K562 (cell line): ENCODE results near the gene NELL1. TPM values are rescaled to one million over a fixed set of nuclear protein-coding genes. Genes with fewer than 3 reads are reported as not detected.

Experiments used
- ATAC-seq: fragments of 200-7000 bp; cut with Tn5 transposase; 3 replicates; pipeline ENCODE4 v1.9.1; 2020; ENCODE audit warnings: moderate library complexity
- BruUV-seq: library from RNA; stranded (reverse); fragments of 400-500 nt; replicated peaks from 2 replicates; lab custom pipeline; 2021; lab: Mats Ljungman, UMichigan
- CTCF ChIA-PET: fragments of 300-600 bp; formaldehyde crosslinking; extraction: SDS; loops from one replicate; lab custom pipeline; 2021; ENCODE audit warnings: low intra/inter-chr PET ratio; lab: Yijun Ruan, JAX
- POLR2A ChIA-PET: fragments of 300-600, 350-650 bp; sonication (Branson Sonifier 250); formaldehyde crosslinking; extraction: SDS; loops from one replicate; lab custom pipeline; 2021; ENCODE audit warnings: antibody characterized with exemption, inconsistent platforms; lab: Yijun Ruan, JAX
- DNase-seq, 4 experiments: peaks; one replicate each; pipeline versions ENCODE4 v3.0.0 to v3.0.0-alpha.2; 2011 to 2018; ENCODE audit warnings: low spot score in 3 of 4, mixed read lengths in 3 of 4; ENCODE audit errors: extremely low read depth in 1 of 4
- FAIRE-seq: peaks from 2 replicates; lab custom pipeline; 2011; peaks lifted over from hg19 to GRCh38; lab: Jason Lieb, UNC
- H2AFZ ChIP-seq: 2 replicates; pipeline ENCODE4 v1.6.0; 2011; ENCODE audit warnings: low read depth, low read length, control low read depth, inconsistent platforms
- H3K27ac ChIP-seq: fragments of 200-600 bp; 3 replicates; pipeline ENCODE4 v1.8.0; 2011; ENCODE audit warnings: low read depth, mild to moderate bottlenecking, control low read depth, inconsistent platforms, low read length, moderate library complexity, mixed read lengths; ENCODE audit errors: extremely low read depth
- H3K27me3 ChIP-seq, 2 experiments: fragments of 300-600 bp in 1 of 2; 2 replicates in 1 of 2; 3 replicates in 1 of 2; pipeline versions ENCODE4 v1.6.0 to v1.8.0; 2011; ENCODE audit warnings: inconsistent platforms in 2 of 2, low read length in 2 of 2, mild to moderate bottlenecking in 1 of 2, mixed read lengths in 1 of 2, moderate library complexity in 1 of 2; ENCODE audit not compliant: control insufficient read depth in 2 of 2, insufficient read depth in 2 of 2
- H3K36me3 ChIP-seq: fragments of 300-600 bp; 3 replicates; pipeline ENCODE4 v1.8.0; 2011; ENCODE audit warnings: mild to moderate bottlenecking, low read length, inconsistent platforms; ENCODE audit not compliant: control insufficient read depth, insufficient read depth
- H3K4me1 ChIP-seq, 2 experiments: fragments of 200-600 bp in 1 of 2; replicated peaks in 1 of 2; 2 replicates in 1 of 2; 3 replicates in 1 of 2; pipeline versions ENCODE4 v1.5.1 to v1.8.0; 2011; ENCODE audit warnings: inconsistent platforms in 2 of 2, low read length in 2 of 2, mild to moderate bottlenecking in 1 of 2, mixed read lengths in 1 of 2, moderate library complexity in 1 of 2; ENCODE audit not compliant: control insufficient read depth in 2 of 2, insufficient read depth in 2 of 2
- H3K4me2 ChIP-seq: 2 replicates; pipeline ENCODE4 v1.6.1; 2011; ENCODE audit warnings: low read length, control low read depth, inconsistent platforms, mixed read lengths; ENCODE audit not compliant: insufficient read depth
- H3K4me3 ChIP-seq: fragments of 200-600 bp; sonication (generic), shearing (Covaris generic); 2 replicates; pipeline ENCODE4 v1.5.1; 2016; ENCODE audit warnings: control low read depth, inconsistent platforms
- H3K79me2 ChIP-seq: fragments of 200-600 bp; 3 replicates; pipeline ENCODE4 v1.8.0; 2011; ENCODE audit warnings: low read length, inconsistent platforms; ENCODE audit not compliant: control insufficient read depth, insufficient read depth
- H3K9ac ChIP-seq, 2 experiments: 2 replicates each; pipeline versions ENCODE4 v1.6.0 to v1.6.1; 2011; ENCODE audit warnings: low read depth in 2 of 2, low read length in 2 of 2, control low read depth in 1 of 2, inconsistent platforms in 1 of 2, mild to moderate bottlenecking in 1 of 2, mixed read lengths in 1 of 2; ENCODE audit not compliant: insufficient read depth in 1 of 2
- H3K9me1 ChIP-seq: one replicate; pipeline ENCODE4 v1.6.0; 2011; ENCODE audit warnings: inconsistent platforms, mild to moderate bottlenecking, low read length, moderate library complexity; ENCODE audit not compliant: control insufficient read depth, insufficient read depth
- H3K9me3 ChIP-seq: replicated peaks from 2 replicates; pipeline ENCODE4 v1.5.1; 2011; ENCODE audit warnings: low read depth, low read length, inconsistent platforms; ENCODE audit not compliant: control insufficient read depth, insufficient read depth
- H4K20me1 ChIP-seq: replicated peaks from 2 replicates; pipeline ENCODE4 v1.6.1; 2011; ENCODE audit warnings: low read length, inconsistent platforms, mixed read lengths; ENCODE audit not compliant: control insufficient read depth, insufficient read depth
- BACH1 ChIP-seq: fragments of 200-800 bp; sonication (Bioruptor generic); IDR thresholded peaks from 2 replicates; pipeline ENCODE4 v1.6.1; 2016; ENCODE audit warnings: missing genetic modification characterization, missing compliant biosample characterization
- E4F1 ChIP-seq: fragments of 250-450 bp; sonication (Bioruptor Pico); IDR thresholded peaks from 2 replicates; pipeline ENCODE4 v1.5.0; 2021; ENCODE audit warnings: mild to moderate bottlenecking, borderline replicate concordance
- EWSR1 ChIP-seq: fragments of 450-650 bp; IDR thresholded peaks from 2 replicates; pipeline ENCODE4 v1.6.1; 2018; ENCODE audit warnings: borderline replicate concordance, mild to moderate bottlenecking, low read depth, moderate library complexity; ENCODE audit not compliant: partially characterized antibody
- NR2F6 ChIP-seq: fragments of 450-650 bp; formaldehyde crosslinking; IDR thresholded peaks from 2 replicates; pipeline ENCODE4 v1.4.0; 2020; ENCODE audit warnings: mild to moderate bottlenecking
- RBM25 ChIP-seq: fragments of 200-400 bp; formaldehyde crosslinking; IDR thresholded peaks from 2 replicates; pipeline ENCODE4 v1.6.1; 2018; ENCODE audit warnings: low read length, low read depth, moderate library complexity; ENCODE audit not compliant: severe bottlenecking
- WGBS: fragments of 100-300 bp; shearing (Covaris generic); methylation state at CpG from one replicate; pipeline ENCODE4 v1.1.6; 2016; ENCODE audit warnings: low coverage, mixed read lengths; ENCODE audit not compliant: insufficient coverage; ENCODE audit errors: missing lambda C conversion rate; 5-methylcytosine and 5-hydroxymethylcytosine counted together
- in situ Hi-C: fragments of 300-500 bp; cut with MboI; formaldehyde crosslinking; loops from 4 replicates; pipeline ENCODE4 v1.15.0; 2018; ENCODE audit warnings: inconsistent platforms, mixed read lengths
- intact Hi-C: fragments of 100-400 bp; cut with micrococcal nuclease; formaldehyde crosslinking; loops from 2 replicates; pipeline ENCODE4 v1.14.2; 2022
- polyA plus RNA-seq, 8 experiments: library from polyadenylated mRNA; depleted of rRNA in 4 of 8; stranded (reverse) in 5 of 8; unstranded in 3 of 8; fragments of >200 nt; fragmentation: Nextera tagmentation in 2 of 8; fragmentation: Illumina TruSeq in 1 of 8; extraction: Ambion mirVana in 2 of 8; extraction: Trizol in 1 of 8; gene quantifications; 2 replicates each; pipeline versions ENCODE4 v1.2.1 to v1.2.3, GENCODE V29; 2011 to 2014; ENCODE audit warnings: inconsistent platforms in 1 of 8, missing spikeins in 1 of 8
- total RNA-seq, 7 experiments: library from RNA; depleted of rRNA in 6 of 7; stranded (reverse); fragments of >200 nt in 6 of 7; fragmentation: Illumina TruSeq in 2 of 7; extraction: Trizol in 2 of 7; gene quantifications; 2 replicates each; pipeline versions ENCODE4 v1.2.1 to v1.2.3, GENCODE V29; 2011 to 2021; ENCODE audit warnings: low replicate concordance in 1 of 7

Gene NELL1
- total and polyA plus RNA-seq, 9 of the 15 experiments (the other 6 are each of a cell fraction or from before 2014, with no cell fraction given) = not detected

GRCh38 chr11:20670932-20671403 is 1.6 kb downstream of the NELL1 start:
- in situ Hi-C loops (no loop called here), intact Hi-C loops (loop anchor here (5.0 kb wide), 1 partner anchor 544 kb away; no protein-coding TSS in a partner anchor)
- Histone ChIP-seq H3K79me2 (no peaks in the 10 kb centered on the region), H3K27me3 (peaks cover 3 to 26% of the 10 kb centered on the region in 2 experiments; a peak in 3 of 5 replicates), H2AFZ (no peak overlapping the region), H3K4me2 (no peak overlapping the region), H3K4me1 (no peaks in the 10 kb centered on the region; a peak in 1 of 5 replicates), H3K9me1 (no peaks in the 10 kb centered on the region), H3K4me3 (no peak overlapping the region), H3K9ac (no peak overlapping the region), H3K36me3 (no peaks in the 10 kb centered on the region), H3K27ac (no peak overlapping the region), H4K20me1 (no peaks in the 10 kb centered on the region), H3K9me3 (no peaks in the 10 kb centered on the region)
- WGBS = 2% methylated on average over 21 of the region's 21 CpGs
- no TSS peak for BruUV-seq
- no peak for FAIRE-seq
- POLR2A ChIA-PET = no interaction called here
- DNase-seq = no peak
- CTCF ChIA-PET = interaction anchor here (0.6 kb wide), 1 partner anchor 20 kb away, joined by 4 read pairs; no protein-coding TSS in a partner anchor
- no peak for ATAC-seq
- TF ChIP-seq BACH1 (tag) (no peak), NR2F6 (no peak), RBM25 (no peak), EWSR1 (no peak), E4F1 (no peak)
